CD4-positive, alpha-beta T cell treated with Interleukin-17A for 4 hours (primary cell): ENCODE results near the gene NRXN3.

ENCODE experiments used
- DNase-seq: peaks from one replicate; pipeline ENCODE4 v3.0.0-alpha.2; 2020; ENCODE audit warnings: mixed read lengths

The NRXN3 gene

DNA sequence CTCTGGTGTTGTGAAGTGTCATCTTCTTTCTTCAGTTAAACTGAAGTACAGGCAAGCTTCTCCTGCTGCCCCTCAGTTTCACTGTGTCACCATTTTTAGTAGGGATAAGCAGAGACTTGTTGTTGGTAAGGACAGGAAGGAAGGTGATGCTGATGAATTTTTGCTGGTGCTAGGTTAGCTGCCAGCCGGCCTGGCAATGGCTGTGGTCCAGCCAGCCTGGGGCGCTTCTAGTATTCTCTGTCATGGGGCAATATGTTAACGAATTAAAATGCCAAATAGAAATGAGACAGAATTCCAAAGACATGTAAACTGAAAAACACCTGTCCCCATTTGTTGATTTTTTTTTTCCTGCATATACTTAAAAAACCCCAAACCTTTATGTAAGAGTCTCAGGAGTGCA is 1438.3 kb downstream of the NRXN3 start:
- no peak for DNase-seq

DNA sequence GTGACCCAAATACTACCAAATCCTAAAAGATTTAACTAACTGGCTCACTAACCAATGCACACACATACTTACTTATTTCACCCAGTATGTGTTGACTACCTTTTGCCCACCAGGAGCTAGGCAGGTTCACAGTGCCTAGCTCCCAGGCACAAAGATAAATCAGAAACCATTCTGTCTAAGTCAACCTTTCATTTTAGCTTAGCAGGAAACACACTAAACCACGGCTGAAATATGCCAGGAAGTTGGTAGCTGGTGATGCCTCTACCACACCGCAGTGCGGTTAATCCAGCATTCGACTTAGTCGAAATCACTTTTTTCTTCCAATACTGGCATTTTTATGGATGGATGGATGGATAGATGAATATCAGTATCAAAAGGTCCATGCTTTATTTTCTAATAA is 1443.5 kb downstream of the NRXN3 start:
- DNase-seq, result no peak

DNA sequence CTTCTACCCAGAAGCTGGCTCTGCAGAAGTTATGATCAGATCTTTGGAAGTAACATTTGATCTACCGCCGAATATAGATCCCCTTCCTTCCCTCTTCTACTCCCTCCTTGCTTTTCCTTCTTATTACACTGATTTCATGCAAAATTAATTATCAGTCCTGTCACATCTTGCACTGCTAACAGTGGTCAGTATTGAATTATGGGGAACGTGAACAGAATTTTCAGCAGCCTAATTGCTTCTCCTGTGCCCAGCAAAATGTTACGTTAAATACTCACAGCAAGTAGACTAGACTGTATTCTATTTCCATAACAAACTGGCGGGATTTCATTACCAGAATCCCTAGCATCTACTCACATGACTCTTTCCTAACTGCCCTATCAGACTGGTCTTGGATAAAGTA is 1444.3 kb downstream of the NRXN3 start:
- DNase-seq, result no peak

DNA sequence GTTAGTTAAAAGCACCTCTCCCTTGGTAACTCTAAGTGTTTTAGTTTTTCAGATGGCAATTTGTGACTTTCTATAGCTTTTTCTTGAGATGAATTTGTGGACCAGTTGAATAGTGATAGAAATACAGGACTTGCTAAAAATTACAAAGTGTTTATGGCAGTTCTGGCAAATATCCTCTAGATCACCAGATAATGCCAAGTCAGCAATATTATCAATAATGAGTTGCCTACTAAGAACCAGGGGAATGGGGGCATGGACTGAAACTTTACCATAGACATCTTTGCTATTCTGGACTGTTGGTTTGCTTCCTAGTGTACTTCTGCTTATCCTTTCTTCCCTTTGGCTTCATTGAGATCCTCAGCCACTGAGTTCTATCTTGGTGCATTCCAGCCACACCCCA is 1456.9 kb downstream of the NRXN3 start:
- no peak for DNase-seq

DNA sequence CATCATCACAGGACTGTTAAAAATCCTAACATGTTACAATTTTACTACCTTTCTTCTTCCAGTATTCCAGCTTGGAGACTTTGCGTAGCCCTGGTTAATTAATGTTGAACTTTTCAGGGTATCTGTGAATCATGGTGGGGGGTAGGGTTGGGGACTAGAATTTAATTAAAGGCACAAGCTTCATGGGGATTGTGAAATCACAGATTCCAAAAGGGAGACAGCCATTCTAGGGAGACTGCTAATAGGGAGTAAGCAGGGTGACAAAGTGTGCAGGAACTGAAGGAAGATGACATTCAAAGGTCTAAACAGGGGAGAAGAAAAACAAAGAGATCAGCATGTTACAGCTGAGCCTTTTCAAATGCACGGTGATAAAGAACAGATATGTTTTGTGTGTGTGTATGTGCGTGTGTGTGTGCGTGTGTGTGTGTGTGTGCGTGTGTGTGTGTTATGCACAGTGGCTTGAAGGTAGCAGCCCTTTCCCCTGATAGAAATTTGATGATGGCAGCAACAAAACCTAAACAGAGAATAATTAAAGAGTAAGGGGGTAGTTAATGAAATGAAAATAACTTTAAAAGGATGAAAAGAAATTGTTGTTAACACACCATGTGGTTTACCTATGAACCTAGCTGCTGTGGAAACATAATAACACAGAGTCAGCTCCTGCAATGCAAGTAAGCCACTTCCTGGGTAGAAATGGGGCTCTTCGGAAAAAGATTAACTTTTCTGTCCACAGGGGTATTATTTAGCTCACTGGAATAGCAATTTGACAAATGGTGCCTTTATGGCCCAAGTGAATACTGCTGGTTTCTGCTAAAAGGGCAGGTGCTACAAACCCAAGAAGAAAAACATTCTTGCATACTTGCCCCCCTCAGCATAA is 1459.5 kb downstream of the NRXN3 start:
- no peak for DNase-seq

DNA sequence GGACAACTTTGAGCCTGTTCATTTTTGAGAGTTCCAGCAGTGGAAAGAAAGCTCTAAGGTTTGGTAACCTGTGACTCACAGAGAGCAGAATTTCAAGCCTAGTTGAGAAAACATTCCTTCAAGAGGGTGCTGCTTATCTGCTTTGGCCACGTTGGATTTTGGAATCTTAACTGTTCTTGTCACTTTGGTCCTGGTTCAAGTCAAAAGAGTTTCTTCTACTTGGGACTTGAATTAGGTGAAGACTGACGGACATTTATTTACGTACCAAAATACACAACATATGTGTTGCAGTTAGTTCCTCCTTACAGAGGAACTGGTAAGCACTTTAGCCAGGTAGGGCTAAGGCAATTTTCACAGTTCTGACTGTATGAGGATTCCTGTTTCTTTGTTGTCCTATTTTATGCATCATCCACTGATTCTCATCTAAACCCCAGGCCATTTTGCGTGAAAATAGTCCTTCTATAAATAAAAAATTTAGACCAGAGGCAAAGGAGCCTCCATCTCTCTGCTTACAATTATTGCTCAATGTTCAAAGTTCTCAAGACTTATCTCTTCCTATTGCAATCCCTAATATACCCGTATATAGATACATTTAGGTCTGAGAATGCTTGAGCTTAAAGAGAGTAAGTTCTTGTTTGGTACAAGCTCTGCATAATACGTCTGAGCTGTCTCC is 1460.3 kb downstream of the NRXN3 start:
- no peak for DNase-seq

DNA sequence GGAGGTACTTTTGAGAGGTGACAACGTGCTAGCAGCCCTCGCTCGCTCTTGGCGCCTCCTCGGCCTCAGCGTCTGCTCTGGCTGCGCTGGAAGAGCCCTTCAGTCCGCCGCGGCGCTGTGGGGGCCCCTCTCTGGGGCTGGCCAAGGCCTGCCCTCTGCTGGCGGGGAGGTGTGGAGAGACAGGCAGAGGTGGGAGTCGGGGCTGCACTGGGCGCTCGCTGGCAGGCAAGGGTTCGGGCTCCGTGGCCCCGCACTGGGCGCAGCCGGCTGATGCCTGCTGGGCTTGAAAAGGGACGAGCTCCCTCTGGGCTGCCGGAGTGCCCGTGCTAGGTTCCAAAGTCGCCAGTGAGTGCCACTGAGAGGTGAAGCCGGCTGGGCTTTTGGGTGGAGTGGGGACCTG is 1461.1 kb downstream of the NRXN3 start:
- no peak for DNase-seq

DNA sequence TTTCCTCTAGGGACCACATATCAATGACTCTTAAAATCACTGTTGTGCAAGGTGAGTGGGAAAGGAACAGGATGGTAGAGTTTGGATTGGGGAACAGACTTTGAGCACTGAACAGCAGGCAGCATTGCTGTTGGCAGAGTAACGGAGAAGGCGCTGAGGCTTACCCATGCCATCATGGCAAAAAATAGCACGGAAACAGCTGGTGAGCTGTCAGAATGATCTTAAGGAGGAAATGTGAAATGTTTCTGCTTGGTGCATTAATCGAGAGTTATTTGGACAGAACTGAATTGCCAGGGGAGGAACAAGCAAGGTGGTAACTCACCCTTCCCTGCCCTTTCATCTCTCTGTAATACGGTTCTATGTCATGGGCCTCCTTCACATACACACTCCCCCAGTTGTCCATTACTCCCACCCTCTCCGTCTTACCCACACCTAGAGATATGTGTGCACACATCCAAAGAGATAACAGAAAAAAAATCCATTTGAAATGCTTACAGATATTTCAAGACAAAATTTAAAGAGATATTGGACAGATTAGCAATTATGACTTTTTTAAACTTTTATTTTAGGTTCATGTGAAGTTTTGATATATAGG is 1468.6 kb downstream of the NRXN3 start:
- no peak for DNase-seq

DNA sequence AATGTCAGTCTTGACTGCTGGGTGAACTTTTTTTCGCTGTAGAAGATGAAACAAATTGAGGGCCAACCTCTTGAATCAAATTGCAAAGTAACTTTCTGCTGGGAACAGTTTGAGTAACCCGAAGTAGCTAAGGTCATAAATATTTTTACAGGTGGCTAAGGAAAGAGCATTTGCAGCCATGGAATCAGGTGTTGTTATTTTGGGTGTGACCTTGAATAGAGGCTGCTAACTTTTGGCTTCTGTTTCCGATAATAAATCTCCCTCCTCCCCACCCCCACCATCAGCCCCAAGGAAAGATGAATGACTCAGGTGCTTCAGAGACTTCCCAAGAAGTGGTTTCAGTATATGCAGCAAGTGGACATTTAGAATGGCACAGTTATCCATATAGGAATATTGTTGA is 1469.4 kb downstream of the NRXN3 start:
- no peak for DNase-seq

DNA sequence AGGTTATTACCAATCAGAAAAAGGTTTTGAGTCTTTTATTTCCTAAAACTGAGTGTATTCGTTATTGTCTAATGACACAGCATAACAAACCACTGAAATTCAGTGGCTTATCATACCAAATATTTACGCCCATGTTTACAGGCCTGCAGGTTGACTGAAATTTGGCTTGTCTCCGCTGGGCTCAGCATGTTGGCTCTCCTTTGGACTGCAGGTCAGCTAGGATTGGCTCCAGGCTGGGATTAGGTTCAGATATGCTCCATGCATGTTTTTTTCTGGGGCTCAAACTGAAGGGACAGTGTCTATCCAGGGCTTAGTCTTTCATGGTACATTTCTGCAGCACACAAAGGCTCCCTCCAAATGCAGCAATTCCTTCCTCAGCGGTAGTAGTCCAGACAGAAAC is 1471.2 kb downstream of the NRXN3 start:
- DNase-seq, result no peak

DNA sequence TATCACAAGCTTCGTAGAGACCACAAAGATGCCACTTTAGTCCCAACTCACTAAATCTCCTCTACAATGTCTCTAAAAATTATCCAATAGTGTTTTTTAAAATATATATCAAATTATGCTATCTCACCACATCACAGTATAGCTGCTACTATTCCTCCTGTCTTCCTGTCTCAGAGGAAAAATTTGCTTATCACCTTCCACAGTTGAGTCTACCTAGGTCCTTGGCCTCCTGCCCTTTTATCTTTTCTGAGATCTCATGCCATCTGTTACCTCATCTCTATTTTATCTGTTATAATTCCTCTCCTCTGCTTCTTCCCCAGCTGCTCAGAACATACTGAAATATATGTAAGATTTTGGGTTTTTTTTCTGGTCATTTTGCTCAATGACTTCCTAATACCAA is 1473.0 kb downstream of the NRXN3 start:
- DNase-seq, result no peak

DNA sequence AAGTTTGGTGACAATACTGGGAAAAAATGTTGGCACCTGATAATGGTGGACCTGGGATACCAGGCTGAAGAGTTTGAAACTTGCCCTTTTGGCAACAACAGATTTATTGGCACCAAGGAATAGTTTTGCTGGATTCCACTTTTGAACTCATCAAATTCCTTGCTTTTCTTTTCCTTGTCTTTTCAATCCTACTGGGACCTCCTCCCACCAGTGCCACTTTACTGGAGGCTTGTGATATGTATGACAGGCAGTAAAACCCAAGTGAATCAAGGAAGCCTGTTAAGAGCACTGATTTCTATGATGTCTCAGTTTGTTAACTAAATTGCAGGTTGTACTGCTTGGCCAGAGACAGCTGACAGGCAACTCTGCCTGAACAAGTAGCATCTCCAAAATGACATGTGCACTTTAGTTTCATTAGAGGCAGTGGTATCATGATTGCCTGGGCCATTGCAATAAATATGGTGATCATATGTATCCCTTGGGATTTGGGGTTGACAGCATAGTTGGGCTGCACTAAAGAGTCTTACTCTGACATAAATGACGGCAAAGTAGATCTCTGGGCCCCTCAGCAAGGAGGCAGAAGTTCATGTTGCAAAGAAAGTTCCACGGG is 1475.7 kb downstream of the NRXN3 start:
- no peak for DNase-seq

DNA sequence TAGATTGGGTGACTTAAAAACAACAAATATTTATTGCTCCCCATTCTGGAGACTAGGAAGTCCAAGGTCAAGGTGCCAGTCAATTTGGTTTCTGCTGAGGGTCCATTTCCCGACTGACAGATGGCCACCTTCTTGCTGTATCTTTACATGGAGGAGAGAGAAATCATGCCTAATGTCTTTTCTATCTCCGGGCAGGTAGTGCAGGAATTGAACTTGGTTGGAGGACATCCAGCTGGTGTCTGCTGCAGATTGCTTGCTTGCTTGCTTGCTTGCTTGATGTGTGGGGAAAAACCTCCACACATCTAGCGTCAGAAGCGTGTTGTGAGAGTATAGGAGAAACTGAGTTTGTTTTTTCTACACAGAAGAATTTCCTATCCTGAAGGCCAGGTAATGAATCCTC is 1479.7 kb downstream of the NRXN3 start:
- DNase-seq, result no peak

DNA sequence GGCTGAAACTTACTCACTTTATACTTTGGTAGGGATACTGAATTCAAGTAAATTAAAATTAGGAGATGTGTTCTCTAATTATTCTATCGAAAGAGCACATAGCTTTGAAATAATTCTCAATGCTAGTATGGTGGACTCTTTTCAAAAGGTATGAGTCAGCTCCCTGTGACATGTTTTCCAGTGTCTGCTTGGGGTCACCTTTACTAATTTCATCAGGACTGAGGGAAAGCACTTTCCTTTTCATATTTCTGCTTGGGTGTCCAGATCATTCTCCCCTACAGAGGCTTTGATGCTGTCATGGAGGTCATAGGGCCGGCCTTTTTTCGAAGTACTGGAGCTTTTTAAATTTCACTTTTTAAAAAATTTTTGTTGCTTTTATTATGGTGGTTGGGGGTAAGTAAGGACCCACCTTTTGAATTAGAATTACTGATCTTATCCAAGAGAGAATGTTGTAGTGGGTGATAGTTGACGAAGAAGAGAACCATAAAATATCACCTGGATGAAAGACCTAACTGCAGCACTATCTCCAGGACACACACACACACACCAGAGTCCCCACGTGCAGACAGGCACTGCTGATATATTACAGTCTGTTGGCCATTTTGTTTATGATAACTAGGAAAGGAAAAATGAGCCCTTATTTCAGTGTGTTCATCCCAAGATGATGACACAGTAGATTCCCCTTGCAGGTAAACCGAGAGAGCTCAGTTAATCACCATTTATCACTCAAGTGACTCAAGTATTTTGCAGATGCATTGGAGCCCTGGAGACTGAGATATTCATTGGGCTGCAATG is 1482.5 kb downstream of the NRXN3 start:
- no peak for DNase-seq

DNA sequence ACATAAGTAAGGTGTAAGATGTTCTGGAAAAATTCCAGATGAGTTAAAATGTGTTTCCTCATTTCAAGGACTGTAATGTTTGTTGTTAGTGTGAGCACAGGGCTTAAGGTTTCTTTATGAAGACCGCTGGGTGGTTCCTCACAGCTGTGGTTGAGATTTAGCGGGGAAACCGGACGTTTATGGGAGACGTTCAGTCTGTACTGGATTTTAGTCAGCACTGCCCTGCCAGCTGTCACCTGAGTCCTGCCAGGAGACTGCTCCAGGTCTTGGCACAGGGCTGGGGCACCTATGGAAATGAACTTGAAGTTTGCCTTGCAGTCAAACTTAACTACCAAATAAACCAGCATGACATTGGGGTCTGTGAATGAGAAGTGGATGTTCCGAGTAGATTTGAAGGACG is 1485.9 kb downstream of the NRXN3 start:
- no peak for DNase-seq

DNA sequence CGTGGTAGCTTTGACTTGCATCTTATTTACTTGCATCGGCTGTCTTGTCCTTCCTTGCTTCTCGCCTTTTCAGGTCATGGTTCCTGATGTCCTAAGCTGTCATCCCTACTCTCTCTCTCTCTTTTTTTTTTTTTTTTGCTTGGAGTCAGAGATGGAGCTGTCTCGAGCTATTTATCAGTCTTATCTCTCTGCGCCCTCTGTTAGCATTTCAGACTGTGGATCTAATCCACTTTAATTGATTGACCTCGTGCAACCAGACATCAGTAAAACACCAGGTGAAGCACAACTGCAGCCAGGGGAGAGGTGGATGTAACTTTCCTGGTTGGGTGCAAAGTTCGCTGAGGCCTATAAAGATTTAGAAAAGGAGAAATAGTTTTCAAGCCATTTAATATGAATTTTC is 1486.3 kb downstream of the NRXN3 start:
- DNase-seq, result no peak

DNA sequence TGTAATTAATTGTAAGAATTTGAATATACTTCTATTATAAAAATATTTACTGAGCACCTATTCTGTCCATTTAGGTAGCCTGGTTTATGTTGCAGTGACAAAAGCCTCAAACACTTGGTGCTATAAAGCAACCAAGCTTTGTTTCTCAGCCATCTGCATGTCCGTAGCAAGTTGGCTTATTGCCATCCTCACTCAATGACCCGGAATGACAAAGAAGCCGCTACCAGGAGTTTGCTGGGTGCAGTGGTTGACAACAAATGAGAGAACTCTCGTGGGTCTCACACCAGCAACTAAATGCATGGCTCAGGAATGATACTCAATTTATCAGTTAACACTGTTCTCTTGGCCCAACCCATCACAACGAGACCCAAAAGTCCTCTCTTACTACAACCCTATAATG is 1488.0 kb downstream of the NRXN3 start:
- DNase-seq, result no peak

DNA sequence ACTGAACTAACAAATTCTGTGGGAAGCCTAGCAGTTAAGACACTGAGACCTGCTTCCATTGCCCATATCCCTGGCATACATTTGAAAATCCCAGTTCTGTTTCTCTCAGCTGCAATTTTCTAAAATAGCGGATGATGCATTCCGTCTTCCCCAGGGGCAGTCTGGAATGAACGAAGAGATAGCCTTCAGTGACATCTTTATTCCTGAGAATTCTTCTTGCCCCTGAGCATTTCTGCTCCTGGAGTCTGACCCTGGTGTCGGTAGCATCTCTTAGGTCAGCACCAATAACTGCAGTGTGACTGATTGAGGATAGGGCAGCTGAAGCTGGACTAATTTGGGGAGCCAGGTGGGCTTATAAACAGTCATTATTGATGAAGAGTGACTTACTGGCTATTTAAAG is 1488.6 kb downstream of the NRXN3 start:
- no peak for DNase-seq

DNA sequence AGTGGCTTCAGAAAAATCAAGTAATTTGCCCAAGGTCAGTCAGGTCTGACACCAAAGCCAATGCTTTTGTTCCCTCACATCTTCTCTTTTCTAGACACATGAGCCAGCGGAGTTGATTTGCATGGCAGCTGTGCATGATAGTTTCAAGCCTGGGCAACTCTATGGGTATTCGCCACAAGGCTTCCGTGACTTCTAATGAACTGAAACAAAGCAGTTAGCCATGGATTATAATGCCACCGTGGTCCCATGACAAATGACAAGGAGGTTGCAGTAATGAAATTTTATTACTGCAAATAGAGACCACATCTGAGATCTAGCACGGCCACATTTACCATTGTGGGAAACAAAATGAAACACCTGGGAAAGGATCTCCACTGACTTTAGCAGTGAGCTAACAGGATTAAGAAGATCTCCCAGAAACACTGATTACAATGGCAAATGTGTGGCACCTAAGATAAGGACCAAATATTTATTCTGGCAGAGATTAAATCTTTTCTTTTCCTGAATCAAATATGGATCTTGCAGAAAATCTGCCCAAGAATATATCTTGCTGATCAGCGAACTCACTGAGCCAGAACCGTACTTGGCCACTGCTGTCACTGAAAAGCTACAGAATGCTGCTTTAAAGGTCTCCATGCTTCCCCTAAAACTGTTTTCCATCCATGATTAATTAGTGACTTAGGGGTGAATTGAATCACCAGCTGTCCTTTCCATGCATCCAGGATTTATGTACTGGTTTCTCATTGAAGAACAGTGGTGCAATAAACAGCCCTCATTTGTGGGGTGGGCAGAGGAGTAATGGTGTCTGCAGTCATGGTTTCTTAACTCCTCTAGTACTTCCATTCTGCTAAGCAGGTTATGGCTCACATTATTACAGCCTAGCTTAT is 1490.1 kb downstream of the NRXN3 start:
- DNase-seq, result no peak

DNA sequence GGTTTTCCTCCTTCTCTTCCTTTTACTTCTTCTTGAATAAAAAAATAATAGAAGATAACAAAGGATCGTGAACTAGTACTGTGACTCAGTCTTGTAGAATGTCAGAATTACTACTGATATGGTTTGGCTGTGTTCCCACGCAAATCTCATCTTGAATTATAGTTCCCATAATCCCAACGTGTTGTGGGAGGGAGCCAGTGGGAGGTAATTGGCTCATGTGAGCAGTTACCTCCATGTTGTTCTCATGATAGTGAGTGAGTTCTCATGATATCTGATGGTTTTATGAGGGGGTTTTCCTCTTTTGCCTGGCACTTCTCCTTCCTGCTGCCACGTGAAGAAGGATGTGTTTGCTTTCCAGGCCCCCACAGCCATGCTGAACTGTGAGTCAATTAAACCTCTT is 1491.6 kb downstream of the NRXN3 start:
- DNase-seq, result no peak

DNA sequence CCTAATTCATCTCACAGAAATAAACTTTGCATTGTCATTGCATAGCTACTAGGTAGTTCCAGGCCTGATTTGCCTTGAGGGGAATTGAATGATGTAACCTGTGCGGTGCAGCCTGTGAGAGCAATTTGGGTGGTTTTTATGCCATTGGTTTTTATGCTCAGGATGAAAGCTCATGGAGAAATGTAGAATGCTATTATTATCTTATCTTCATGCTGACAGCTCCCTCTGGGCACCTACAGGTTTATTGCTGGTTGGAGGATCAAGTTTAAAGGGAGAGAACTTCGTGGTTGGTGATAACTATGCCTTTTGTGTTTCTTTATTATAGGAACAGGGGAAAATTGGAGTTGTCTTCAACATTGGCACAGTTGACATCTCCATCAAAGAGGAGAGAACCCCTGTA is 1493.3 kb downstream of the NRXN3 start:
- DNase-seq, result no peak

DNA sequence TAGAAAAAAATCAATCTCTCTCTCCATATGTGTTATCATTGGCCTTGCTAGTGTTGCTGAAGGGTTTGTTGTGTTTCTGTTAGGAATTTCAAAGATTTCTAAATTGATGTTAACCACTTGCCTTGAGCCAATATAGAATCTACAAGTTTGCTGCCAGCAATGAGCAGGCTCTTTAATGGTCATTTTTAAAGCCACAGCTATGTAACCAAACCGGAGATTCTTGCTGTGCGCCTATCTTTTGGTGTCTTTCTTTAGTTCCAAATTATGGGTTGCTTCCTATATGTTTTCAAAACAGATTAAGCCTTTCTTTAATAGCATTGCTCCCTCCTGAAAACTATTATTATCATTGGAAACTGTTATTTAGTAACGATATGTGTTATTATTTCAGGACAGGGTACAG is 1495.4 kb downstream of the NRXN3 start:
- DNase-seq, result no peak
